ENCODE results near the gene VSTM4.

Gene VSTM4

DNA sequence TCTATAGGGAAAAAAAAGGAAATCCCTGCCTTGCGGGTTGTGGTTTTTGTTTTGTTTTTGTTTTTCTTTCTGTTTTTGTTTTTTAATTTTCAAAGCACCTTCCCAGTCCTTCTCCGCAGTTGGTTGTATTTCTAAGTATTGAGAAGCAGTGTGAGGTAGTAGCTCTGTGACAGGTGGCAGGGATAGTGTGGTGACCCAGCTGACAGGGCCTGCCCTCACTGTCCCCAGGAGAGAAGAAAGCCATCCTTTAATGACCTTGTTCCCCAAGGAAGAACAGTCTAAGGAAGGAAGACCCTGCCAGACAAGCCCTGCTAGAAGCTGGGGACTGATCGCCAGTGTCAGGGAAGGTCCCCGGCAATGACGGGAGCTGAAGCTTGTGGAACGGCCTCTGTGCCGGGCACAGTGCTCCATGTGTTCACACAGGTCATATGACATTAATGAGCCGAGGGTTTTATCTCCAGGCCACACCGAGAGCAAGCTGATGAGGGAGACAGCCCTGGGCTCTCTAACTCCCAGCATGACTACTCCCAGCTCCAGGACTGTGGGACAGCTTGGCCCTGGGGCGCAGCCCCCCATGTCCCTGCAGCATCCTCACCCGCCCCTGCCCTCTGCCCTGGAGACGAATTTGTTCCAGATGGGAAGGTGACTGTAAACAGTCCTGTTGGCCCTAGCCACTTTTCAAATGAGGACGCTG, 106.7 kb downstream of the VSTM4 start:
- H3K9me3 Mint-ChIP-seq, result peaks cover 0 to 3% of the 10 kb centered on the region in 2 donors
- H3K27ac Mint-ChIP-seq, result no peak overlapping the region
- no peak for DNase-seq
- no peak for ATAC-seq (replicated peaks)
- H3K36me3 Mint-ChIP-seq, result no peaks in the 10 kb centered on the region
- peaks cover 0 to 4% of the 10 kb centered on the region in 2 donors for H3K27me3 Mint-ChIP-seq
- H3K4me3 Mint-ChIP-seq, result no peak overlapping the region
- H3K4me1 Mint-ChIP-seq, result peaks cover 3 to 6% of the 10 kb centered on the region in 2 donors

DNA sequence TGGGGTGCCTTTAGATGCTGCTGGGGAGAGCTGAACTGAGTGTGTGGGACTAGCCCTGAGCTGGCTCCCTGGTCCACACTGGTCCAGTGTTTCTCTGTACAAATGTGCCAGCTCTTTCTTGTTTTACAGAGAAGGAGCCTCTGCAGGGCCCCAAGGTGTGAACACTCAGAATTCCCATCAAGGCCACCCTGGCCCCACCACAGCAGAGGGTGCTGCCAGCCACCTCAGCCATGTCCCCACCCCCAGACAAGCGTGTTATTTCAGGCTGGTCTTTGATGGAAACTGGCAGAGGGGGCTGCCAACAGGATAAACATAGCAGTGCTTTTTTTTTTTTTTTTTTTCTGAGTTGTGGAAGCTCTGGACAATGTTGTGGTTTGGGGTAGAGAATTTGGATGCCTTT, 107.2 kb downstream of the VSTM4 start:
- Mint-ChIP-seq H3K4me1 (peaks cover 3 to 6% of the 10 kb centered on the region in 2 donors), H3K36me3 (no peaks in the 10 kb centered on the region), H3K27me3 (peaks cover 0 to 4% of the 10 kb centered on the region in 2 donors), H3K4me3 (no peak overlapping the region), H3K9me3 (peaks cover 0 to 3% of the 10 kb centered on the region in 2 donors), H3K27ac (no peak overlapping the region)
- ATAC-seq (replicated peaks), result no peak
- no peak for DNase-seq

DNA sequence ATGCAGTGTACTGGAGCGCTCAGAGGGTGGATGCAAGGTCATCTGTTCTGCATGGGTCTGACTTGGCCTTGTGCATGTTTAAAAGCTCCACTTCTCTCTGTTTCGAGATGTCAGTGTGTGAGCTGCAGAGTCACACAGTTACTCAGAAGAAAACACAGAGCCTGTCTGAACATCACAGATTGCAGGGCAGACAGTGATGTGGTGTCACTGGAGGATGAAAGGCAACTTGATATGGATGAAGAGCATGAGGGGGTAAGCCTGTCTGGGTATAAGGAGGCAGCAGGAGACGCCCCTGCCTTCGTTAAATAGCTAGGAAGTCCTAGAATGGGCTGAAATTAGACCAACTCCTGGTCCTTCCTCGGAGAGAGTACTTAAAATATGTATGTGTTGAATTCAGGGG, 108.2 kb downstream of the VSTM4 start:
- Mint-ChIP-seq H3K4me1 (peaks cover 0 to 2% of the 10 kb centered on the region in 2 donors), H3K4me3 (no peak overlapping the region), H3K9me3 (peaks cover 0 to 3% of the 10 kb centered on the region in 2 donors), H3K36me3 (no peaks in the 10 kb centered on the region), H3K27ac (no peak overlapping the region), H3K27me3 (peaks cover 0 to 3% of the 10 kb centered on the region in 2 donors)
- DNase-seq (no peak), ATAC-seq (replicated peaks) (no peak)

DNA sequence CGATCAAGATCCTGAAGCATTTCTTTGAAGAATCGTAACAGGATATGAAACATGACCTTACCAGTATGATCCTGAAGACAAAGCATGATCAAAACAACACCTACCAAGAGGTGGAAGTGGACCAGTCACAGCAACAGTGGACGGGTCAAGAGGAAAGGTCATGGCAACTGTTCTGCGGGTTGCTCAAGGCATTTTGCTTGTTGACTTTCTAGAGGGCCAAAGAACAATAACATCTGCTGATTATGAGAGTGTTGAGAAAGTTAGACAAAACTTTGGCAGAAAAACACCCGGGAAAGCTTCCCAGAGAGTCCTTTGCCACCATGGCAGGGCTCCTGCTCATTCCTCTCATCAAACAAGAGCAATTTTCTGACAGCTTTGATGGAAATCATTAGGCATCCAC, 110.1 kb downstream of the VSTM4 start:
- ATAC-seq (replicated peaks), result no peak
- peaks cover 2 to 13% of the 10 kb centered on the region in 2 donors for H3K4me1 Mint-ChIP-seq
- H3K27ac Mint-ChIP-seq, result no peak overlapping the region
- H3K27me3 Mint-ChIP-seq, result peaks cover 0 to 7% of the 10 kb centered on the region in 2 donors
- H3K9me3 Mint-ChIP-seq, result peaks cover 0 to 3% of the 10 kb centered on the region in 2 donors
- no peaks in the 10 kb centered on the region for H3K36me3 Mint-ChIP-seq
- DNase-seq, result no peak
- H3K4me3 Mint-ChIP-seq, result no peak overlapping the region

DNA sequence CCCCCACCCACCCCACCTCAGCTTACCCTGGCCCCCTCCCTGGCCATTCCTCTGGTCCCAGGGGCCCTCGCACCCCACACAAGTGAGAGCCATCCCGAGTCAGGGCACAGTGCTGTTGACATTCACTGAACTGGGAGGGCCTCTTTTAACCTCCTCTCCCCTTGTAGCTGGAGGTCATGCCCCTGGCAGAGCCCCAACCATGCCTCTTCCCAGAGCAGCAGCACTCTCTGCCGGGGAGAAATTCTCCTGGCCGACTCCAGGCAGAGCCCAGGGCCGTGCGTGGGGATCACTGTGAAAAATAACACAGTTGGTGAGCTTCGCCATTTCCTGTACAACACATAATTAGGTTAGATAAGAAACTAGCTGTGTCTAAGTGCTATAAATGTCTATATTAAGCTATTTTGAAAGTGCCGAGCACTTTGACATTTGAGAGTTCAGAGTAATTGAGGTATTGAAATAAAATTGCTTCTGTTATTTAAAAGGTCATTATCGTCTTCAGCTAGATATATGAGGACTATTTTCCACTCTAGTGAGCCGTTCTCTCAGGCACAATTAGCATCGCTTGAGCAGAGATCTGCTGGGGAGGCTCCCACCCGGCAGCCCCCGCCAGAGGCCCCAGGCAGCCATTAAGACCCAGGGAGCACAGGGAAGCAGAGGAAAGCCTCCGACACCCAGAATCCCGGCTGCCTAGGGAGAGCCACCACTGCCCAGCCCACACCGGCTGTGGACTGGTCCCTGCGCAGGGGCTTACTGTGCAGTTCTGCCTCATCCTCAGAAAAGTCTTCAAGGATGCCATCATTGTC, 113.3 kb downstream of the VSTM4 start:
- no peaks in the 10 kb centered on the region for H3K36me3 Mint-ChIP-seq
- no peak overlapping the region for H3K4me3 Mint-ChIP-seq
- H3K27ac Mint-ChIP-seq, result no peak overlapping the region
- ATAC-seq (replicated peaks) (peak; percentile 52 to 75), DNase-seq (no peak)
- peaks cover 0 to 7% of the 10 kb centered on the region in 2 donors for H3K27me3 Mint-ChIP-seq
- peaks cover 2 to 13% of the 10 kb centered on the region in 2 donors for H3K4me1 Mint-ChIP-seq
- peaks cover 0 to 3% of the 10 kb centered on the region in 2 donors for H3K9me3 Mint-ChIP-seq

DNA sequence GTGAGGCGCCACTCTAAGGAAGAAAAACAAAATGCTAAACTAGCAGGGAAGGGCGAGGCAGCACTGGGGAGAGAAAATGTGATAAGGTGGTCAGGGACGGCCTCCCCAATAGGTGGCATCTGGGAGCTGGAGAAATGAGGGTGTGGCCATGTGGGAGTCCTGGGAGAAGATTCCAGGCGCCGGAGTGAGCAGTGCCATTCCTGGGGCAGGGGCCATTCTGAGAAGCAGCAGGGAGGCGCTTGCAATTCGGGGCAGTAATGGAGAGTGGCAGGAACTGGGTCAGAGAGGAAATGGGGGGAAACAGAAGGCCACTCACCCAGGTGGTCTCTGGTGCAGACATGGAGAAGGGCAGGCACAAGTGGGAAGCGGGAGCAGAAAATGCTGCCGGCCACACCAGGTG, 113.9 kb downstream of the VSTM4 start:
- Mint-ChIP-seq H3K27me3 (peaks cover 0 to 7% of the 10 kb centered on the region in 2 donors), H3K36me3 (no peaks in the 10 kb centered on the region), H3K4me3 (no peak overlapping the region), H3K4me1 (peaks cover 2 to 13% of the 10 kb centered on the region in 2 donors), H3K27ac (peak overlapping the region; percentile 28), H3K9me3 (peaks cover 0 to 2% of the 10 kb centered on the region in 2 donors)
- ATAC-seq (replicated peaks) (no peak), DNase-seq (no peak)

DNA sequence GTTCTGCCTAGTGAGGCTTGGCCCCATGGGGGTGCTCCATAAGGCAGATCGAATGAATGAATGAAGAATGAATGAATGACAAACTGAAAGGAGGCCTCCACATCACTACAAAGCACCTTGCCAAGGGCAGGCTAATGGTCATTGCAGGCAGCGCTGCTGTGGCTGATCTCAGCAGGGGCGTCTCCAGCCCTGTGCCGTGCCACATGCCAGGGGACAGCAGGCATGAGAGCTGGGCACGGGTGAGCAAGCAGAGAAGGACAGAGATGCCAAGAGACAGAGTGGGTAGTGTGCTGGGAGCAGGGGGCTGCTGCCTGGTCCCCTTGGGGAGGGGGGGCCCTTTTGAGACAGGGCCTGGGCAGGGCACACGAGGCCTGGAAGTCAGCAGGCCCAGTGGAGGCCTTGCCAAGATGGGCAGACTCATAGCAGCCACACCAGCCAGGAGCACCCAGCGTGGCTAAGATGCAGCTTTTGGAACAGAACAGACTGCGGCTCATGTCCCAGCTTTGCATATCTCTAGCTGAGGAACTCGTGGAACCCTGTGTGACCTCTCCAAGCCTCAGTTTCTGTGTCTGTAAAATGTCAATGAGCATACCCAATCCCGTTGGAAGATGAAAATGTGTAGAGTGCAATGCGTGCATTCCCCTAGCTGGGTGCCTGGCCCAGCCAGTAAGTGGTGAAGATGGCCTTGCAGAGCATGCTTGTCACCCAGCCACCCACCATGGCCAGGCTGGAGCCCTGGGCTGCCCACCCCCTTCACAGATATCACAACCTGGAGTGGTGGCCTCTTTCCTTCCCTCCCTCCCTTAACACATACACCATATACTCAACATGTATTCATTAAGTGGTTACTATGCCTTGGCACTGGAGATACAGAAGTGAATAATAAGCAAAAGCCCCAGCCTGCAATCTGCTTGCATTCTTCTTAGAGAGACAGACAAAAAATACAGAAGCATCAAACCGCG, 114.6 kb downstream of the VSTM4 start:
- no peak for DNase-seq
- Mint-ChIP-seq H3K36me3 (no peaks in the 10 kb centered on the region), H3K4me1 (peaks cover 2 to 13% of the 10 kb centered on the region in 2 donors), H3K27me3 (peaks cover 0 to 7% of the 10 kb centered on the region in 2 donors), H3K27ac (no peak overlapping the region), H3K4me3 (no peak overlapping the region), H3K9me3 (no peaks in the 10 kb centered on the region)
- no peak for ATAC-seq (replicated peaks)

DNA sequence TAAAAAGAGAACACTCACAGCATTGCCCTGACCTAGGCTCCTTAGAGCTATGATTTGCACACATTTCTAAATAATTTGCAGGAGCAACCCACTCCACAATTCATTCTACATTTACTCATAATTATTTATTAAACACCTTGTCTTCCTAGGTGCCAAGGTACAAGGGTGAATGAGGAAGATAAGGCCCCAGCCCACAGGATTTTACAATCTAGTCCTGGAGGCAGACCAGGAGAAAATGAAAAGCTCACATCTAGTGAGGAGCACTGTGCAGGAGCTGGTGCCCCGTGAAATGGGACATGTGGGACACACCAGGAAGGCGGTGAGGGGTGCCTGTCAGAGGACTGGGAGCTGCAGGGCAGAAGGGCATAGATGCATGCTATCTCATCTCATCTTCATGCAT, 116.0 kb downstream of the VSTM4 start:
- ATAC-seq (replicated peaks), result no peak
- Mint-ChIP-seq H3K4me3 (no peak overlapping the region), H3K9me3 (no peaks in the 10 kb centered on the region), H3K36me3 (no peaks in the 10 kb centered on the region), H3K27me3 (peaks cover 0 to 7% of the 10 kb centered on the region in 2 donors), H3K4me1 (peaks cover 2 to 13% of the 10 kb centered on the region in 2 donors), H3K27ac (no peak overlapping the region)
- no peak for DNase-seq

DNA sequence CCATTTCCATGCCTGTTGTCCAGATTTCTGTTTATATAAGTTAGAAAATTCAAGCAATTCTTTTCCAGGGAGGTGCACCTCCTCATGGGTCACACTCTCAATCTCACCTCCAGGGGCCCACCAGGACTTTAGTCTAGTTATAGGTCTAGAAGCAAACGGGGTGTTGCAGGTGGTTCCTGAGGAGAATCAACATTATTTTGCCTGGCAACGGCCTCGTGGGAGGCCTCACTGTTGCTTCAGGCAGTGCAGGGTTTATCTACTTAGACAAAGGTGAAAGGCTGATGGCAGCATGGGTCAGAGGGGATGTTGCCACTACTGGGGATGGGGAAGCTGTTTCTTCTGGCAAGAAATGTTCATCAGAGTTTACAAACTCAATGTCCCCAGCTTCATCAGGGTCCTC, 119.0 kb downstream of the VSTM4 start:
- ATAC-seq (replicated peaks), result no peak
- Mint-ChIP-seq H3K27ac (no peak overlapping the region), H3K4me1 (peaks cover 2 to 3% of the 10 kb centered on the region in 2 donors)

DNA sequence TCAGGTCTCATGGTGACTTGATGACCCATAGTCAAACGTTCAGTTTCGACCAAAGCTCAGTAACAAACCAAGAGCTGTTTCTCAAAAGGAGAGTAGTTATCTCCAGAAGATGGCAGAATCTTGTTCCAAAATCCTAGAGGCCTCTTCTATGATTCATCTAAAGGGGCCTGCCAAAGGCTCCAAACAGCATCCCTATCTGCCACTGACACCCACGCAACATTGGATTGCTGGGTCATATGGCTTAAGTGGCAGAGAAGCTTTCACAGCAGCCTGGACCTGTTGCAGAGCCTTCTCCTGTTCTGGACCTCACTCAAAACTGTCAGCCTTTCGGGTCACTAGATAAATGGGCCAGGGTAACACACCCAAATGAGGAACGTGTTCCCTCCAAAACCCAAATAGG, 121.7 kb downstream of the VSTM4 start:
- H3K27me3 Mint-ChIP-seq, result no peaks in the 10 kb centered on the region
- H3K9me3 Mint-ChIP-seq, result no peaks in the 10 kb centered on the region
- ATAC-seq (replicated peaks), result no peak
- peaks cover 0 to 2% of the 10 kb centered on the region in 2 donors for H3K4me1 Mint-ChIP-seq
- no peak for DNase-seq
- no peak overlapping the region for H3K27ac Mint-ChIP-seq
- no peak overlapping the region for H3K4me3 Mint-ChIP-seq
- peaks cover 0 to 3% of the 10 kb centered on the region in 2 donors for H3K36me3 Mint-ChIP-seq

More for the DNA sequence above, 119.0 kb downstream of the VSTM4 start:
- no peak overlapping the region for H3K4me3 Mint-ChIP-seq
- peaks cover 0 to 2% of the 10 kb centered on the region in 2 donors for H3K36me3 Mint-ChIP-seq
- no peaks in the 10 kb centered on the region for H3K9me3 Mint-ChIP-seq
- no peak for DNase-seq
- H3K27me3 Mint-ChIP-seq, result peaks cover 0 to 5% of the 10 kb centered on the region in 2 donors

DNA sequence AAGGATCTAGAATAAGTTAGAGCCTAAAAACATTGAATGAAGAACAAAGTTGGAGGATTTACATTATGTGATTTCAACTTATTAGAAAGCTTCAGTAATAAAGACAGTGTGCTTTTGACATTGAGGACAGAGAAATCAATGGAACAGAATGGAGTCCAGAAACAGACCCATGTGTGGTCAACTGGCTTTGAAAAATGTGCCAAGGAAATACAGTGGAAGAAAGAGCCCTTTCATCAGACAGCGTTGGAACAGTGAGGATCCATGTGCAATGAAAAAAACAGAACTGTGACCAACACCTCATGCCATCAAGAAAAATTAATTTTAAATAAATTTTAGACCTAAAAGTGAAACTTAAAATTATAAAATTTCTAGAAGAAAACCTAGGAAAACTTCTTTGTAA, 125.1 kb downstream of the VSTM4 start:
- DNase-seq (no peak), ATAC-seq (replicated peaks) (no peak)
- Mint-ChIP-seq H3K4me3 (no peak overlapping the region), H3K36me3 (peaks cover 9 to 10% of the 10 kb centered on the region in 2 donors), H3K4me1 (peaks cover 2 to 3% of the 10 kb centered on the region in 2 donors), H3K27ac (no peak overlapping the region), H3K27me3 (no peaks in the 10 kb centered on the region), H3K9me3 (no peaks in the 10 kb centered on the region)

DNA sequence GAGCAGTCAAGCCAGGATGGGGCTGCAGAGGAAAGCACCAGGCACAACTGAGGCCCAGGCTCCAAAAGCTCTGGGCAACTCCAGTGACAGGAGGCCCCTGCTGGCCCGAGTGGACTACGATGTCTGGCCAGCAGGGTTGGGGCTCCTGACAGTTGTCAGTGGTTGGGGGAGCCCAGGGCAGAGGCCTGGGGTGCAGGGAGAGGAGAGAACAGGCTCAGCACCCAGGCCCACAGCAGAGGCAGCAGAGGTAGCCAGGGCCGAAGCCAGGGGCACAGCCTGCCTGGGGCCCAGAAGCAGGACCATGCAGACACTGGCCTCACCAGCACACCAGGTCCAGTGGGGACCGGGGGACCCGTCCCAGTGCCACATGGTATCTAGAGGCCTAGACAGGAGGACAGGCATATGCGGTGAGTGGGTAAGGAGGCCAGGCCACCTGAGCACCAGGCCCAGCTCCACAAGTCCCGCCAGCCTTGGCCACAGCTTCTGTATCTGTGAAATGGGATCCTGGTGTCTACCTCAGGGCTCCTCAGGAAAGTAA, 129.6 kb downstream of the VSTM4 start:
- ATAC-seq (replicated peaks) (peak; percentile 24 to 30), DNase-seq (no peak)
- Mint-ChIP-seq H3K27ac (peak overlapping the region; percentile 76), H3K36me3 (peaks cover 40 to 49% of the 10 kb centered on the region in 2 donors), H3K27me3 (no peaks in the 10 kb centered on the region), H3K4me1 (peaks cover 8 to 11% of the 10 kb centered on the region in 2 donors), H3K9me3 (no peaks in the 10 kb centered on the region), H3K4me3 (peak overlapping the region in 1 of 2 donors; percentile 0)

DNA sequence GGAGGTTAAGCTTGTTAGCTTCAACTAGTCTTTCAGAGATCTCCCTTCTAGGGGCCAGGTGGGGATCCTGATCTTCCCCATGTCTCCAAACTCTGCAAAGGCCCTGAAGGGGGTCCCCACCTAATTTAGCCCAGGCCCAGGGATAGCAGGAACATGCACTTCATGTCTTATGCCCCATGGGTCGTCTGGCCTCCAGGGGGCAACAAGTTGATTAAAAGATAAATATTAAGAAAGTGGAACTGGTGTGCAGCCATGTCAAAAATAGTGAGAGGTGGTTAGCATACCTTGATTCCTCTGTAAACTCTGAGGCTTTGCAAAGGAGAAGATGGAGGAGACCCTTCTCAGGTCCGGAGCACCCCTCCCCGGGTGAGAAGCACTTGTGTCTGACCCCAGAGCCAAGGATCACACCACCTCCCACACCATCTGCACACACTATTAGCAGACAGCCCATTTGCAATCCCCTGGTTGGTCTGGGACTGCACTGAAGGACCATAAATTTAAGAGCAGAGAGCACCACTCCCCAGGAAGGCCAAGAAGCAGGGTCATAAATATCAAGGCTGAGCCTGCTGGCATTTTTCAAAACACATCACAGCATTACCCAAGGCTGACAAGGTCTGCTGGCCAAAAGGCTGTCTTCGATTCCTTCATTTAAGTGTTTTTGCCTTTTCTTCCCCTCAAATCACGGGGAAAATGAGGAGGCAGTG, 131.5 kb downstream of the VSTM4 start:
- H3K27ac Mint-ChIP-seq, result peak overlapping the region; percentile 81
- no peaks in the 10 kb centered on the region for H3K27me3 Mint-ChIP-seq
- peaks cover 45 to 66% of the 10 kb centered on the region in 2 donors for H3K36me3 Mint-ChIP-seq
- H3K4me3 Mint-ChIP-seq, result peak overlapping the region; percentile 7 to 17
- no peak for ATAC-seq (replicated peaks)
- peaks cover 6 to 11% of the 10 kb centered on the region in 2 donors for H3K4me1 Mint-ChIP-seq
- H3K9me3 Mint-ChIP-seq, result no peaks in the 10 kb centered on the region
- no peak for DNase-seq
